Loucy (cell line): ENCODE results near the gene PFN4.

Experiments used
- H2AFZ ChIP-seq: fragments of 200-600 bp; sonication (generic); 2 replicates; pipeline ENCODE4 v1.6.0; 2016; ENCODE audit warnings: antibody characterized with exemption, mild to moderate bottlenecking, low read length, moderate library complexity
- H3F3A ChIP-seq: fragments of 200-600 bp; 2 replicates; pipeline ENCODE4 v1.6.0; 2016; ENCODE audit warnings: antibody characterized with exemption, low read depth, mild to moderate bottlenecking
- H3K27me3 ChIP-seq: fragments of 200-600 bp; sonication (generic); 2 replicates; pipeline ENCODE4 v1.6.1; 2014; ENCODE audit warnings: low read length, mild to moderate bottlenecking; ENCODE audit not compliant: insufficient read depth, poor library complexity, severe bottlenecking
- H3K36me3 ChIP-seq: fragments of 200-600 bp; sonication (generic); 2 replicates; pipeline ENCODE4 v1.6.1; 2016; ENCODE audit warnings: low read length; ENCODE audit not compliant: insufficient read depth
- H3K4me1 ChIP-seq: fragments of 200-600 bp; sonication (generic); 2 replicates; pipeline ENCODE4 v1.5.1; 2014; ENCODE audit warnings: low read length, mild to moderate bottlenecking; ENCODE audit not compliant: insufficient read depth, poor library complexity, severe bottlenecking
- H3K4me2 ChIP-seq: fragments of 200-600 bp; sonication (generic); 2 replicates; pipeline ENCODE4 v1.6.0; 2014; ENCODE audit warnings: antibody characterized with exemption, low read length, low read depth, mild to moderate bottlenecking; ENCODE audit not compliant: poor library complexity, severe bottlenecking
- H3K4me3 ChIP-seq: fragments of 200-600 bp; sonication (generic); 2 replicates; pipeline ENCODE4 v1.5.1; 2014; ENCODE audit warnings: low read length, mild to moderate bottlenecking, mixed read lengths; ENCODE audit not compliant: poor library complexity, severe bottlenecking
- H3K79me2 ChIP-seq: fragments of 200-600 bp; sonication (generic); 2 replicates; pipeline ENCODE4 v1.6.1; 2014; ENCODE audit warnings: low read length; ENCODE audit not compliant: insufficient read depth
- H3K9ac ChIP-seq: fragments of 200-600 bp; sonication (generic); 2 replicates; pipeline ENCODE4 v1.6.0; 2014; ENCODE audit warnings: mild to moderate bottlenecking, low read depth, low read length, moderate library complexity; ENCODE audit not compliant: poor library complexity, severe bottlenecking
- H3K9me2 ChIP-seq: fragments of 200-600 bp; sonication (generic); replicated peaks from 2 replicates; pipeline ENCODE4 v1.6.1; 2016; ENCODE audit warnings: low read depth, low read length, mixed read lengths
- H3K9me3 ChIP-seq: fragments of 200-600 bp; sonication (generic); 2 replicates; pipeline ENCODE4 v1.6.1; 2014; ENCODE audit warnings: mild to moderate bottlenecking, antibody characterized with exemption, low read length, low read depth; ENCODE audit not compliant: insufficient read depth
- H4K20me1 ChIP-seq: fragments of 200-600 bp; sonication (generic); 2 replicates; pipeline ENCODE4 v1.6.0; 2014; ENCODE audit warnings: antibody characterized with exemption, low read length, mild to moderate bottlenecking; ENCODE audit not compliant: insufficient read depth, poor library complexity, severe bottlenecking
- CTCF ChIP-seq: fragments of 200-600 bp; sonication (generic); conservative IDR thresholded peaks from 2 replicates; pipeline ENCODE4 v1.5.1; 2014; ENCODE audit warnings: mild to moderate bottlenecking, antibody characterized with exemption, low read length
- EZH2phosphoT487 ChIP-seq: fragments of 200-600 bp; IDR thresholded peaks from 2 replicates; pipeline ENCODE4 v1.6.1; 2018; ENCODE audit warnings: antibody characterized with exemption, mild to moderate bottlenecking, moderate library complexity, borderline replicate concordance

The PFN4 gene

GRCh38 chr2:24160761-24161160 is 37.6 kb upstream of the PFN4 start:
- TF ChIP-seq CTCF, result no peak
- TF ChIP-seq EZH2phosphoT487, result no peak
- Histone ChIP-seq H3K4me3 (no peak overlapping the region), H3K4me1 (no peaks in the 10 kb centered on the region), H2AFZ (no peak overlapping the region), H3K9me2 (no peaks in the 10 kb centered on the region), H3F3A (no peaks in the 10 kb centered on the region), H3K79me2 (no peaks in the 10 kb centered on the region), H3K9me3 (no peaks in the 10 kb centered on the region), H3K27me3 (no peaks in the 10 kb centered on the region), H3K9ac (no peak overlapping the region), H4K20me1 (no peaks in the 10 kb centered on the region), H3K36me3 (no peaks in the 10 kb centered on the region), H3K4me2 (no peak overlapping the region)

GRCh38 chr2:24159708-24160107 is 36.6 kb upstream of the PFN4 start:
- no peak overlapping the region for H2AFZ ChIP-seq

GRCh38 chr2:24158131-24158530 is 35.0 kb upstream of the PFN4 start:
- Histone ChIP-seq H3K4me2 (no peak overlapping the region), H4K20me1 (no peaks in the 10 kb centered on the region), H3K36me3 (no peaks in the 10 kb centered on the region), H3K4me1 (no peaks in the 10 kb centered on the region), H3K79me2 (no peaks in the 10 kb centered on the region), H3K9me3 (no peaks in the 10 kb centered on the region), H3K4me3 (no peak overlapping the region), H2AFZ (no peak overlapping the region), H3K27me3 (no peaks in the 10 kb centered on the region), H3F3A (no peaks in the 10 kb centered on the region), H3K9me2 (no peaks in the 10 kb centered on the region), H3K9ac (no peak overlapping the region)
- TF ChIP-seq EZH2phosphoT487 (no peak), CTCF (no peak)

More at GRCh38 chr2:24159708-24160107, 36.6 kb upstream of the PFN4 start:
- H3K27me3 ChIP-seq, result no peaks in the 10 kb centered on the region
- H3K9ac ChIP-seq, result no peak overlapping the region
- no peaks in the 10 kb centered on the region for H3K4me1 ChIP-seq
- no peaks in the 10 kb centered on the region for H3F3A ChIP-seq
- no peaks in the 10 kb centered on the region for H4K20me1 ChIP-seq
- no peaks in the 10 kb centered on the region for H3K9me3 ChIP-seq
- H3K9me2 ChIP-seq, result no peaks in the 10 kb centered on the region
- no peaks in the 10 kb centered on the region for H3K36me3 ChIP-seq
- H3K4me2 ChIP-seq, result no peak overlapping the region
- TF ChIP-seq CTCF (no peak), EZH2phosphoT487 (no peak)
- no peaks in the 10 kb centered on the region for H3K79me2 ChIP-seq
- no peak overlapping the region for H3K4me3 ChIP-seq
